Measurements from ENCODE around the gene MSH3.

DNA sequence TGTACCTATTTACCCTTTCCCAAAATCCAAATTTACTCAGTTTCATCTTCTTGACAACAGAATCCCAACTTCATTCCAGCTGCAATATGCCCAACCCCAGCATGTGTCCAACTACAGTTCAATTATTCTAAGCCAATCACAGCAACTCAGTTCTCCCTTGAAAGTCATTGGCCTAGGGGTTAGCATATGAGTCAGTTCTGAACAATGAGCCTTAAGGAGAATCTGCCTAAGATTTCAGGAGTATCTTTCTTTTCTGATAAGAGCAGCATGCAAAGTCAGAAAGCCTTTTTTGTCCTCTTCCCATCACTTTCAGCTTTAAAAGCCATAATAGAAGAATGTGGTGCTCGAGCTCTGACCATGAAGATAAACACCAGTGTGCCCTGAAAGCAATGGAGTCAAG is 261.3 kb downstream of the MSH3 start:
- TF ChIP-seq GABPA (IDR thresholded peaks at IDR 0.05; ENCODE audit: low read depth), result no peak
- TF ChIP-seq, protein P1, sequence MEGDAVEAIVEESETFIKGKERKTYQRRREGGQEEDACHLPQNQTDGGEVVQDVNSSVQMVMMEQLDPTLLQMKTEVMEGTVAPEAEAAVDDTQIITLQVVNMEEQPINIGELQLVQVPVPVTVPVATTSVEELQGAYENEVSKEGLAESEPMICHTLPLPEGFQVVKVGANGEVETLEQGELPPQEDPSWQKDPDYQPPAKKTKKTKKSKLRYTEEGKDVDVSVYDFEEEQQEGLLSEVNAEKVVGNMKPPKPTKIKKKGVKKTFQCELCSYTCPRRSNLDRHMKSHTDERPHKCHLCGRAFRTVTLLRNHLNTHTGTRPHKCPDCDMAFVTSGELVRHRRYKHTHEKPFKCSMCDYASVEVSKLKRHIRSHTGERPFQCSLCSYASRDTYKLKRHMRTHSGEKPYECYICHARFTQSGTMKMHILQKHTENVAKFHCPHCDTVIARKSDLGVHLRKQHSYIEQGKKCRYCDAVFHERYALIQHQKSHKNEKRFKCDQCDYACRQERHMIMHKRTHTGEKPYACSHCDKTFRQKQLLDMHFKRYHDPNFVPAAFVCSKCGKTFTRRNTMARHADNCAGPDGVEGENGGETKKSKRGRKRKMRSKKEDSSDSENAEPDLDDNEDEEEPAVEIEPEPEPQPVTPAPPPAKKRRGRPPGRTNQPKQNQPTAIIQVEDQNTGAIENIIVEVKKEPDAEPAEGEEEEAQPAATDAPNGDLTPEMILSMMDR (IDR thresholded peaks at IDR 0.05), result no peak
- TF ChIP-seq SIN3A (IDR thresholded peaks at IDR 0.05; ENCODE audit: borderline replicate concordance, low read depth, low read length), result no peak
- no peak for TF ChIP-seq YY1 (IDR thresholded peaks at IDR 0.05; ENCODE audit: low read depth)
- no peak for TF ChIP-seq JUND (IDR thresholded peaks at IDR 0.05)
- TF ChIP-seq EP300 (IDR thresholded peaks at IDR 0.05; ENCODE audit: borderline replicate concordance in 1 of 2, low read depth in 1 of 2, low read length in 1 of 2), result no peak
- TF ChIP-seq POLR2AphosphoS5 (IDR thresholded peaks at IDR 0.05; ENCODE audit: low read depth, low read length), result no peak
